DOHH2 (cell line): Measurements from ENCODE around the gene TEX19.

Source experiments
- H3F3A ChIP-seq: fragments of 200-600 bp; sonication (generic), shearing (Covaris generic); 2 replicates; pipeline ENCODE4 v1.6.0; 2016; ENCODE audit warnings: antibody characterized with exemption, mild to moderate bottlenecking; ENCODE audit not compliant: control insufficient read depth, insufficient read depth
- H3K27ac ChIP-seq: fragments of 200-600 bp; sonication (generic); 2 replicates; pipeline ENCODE4 v1.5.1; 2014; ENCODE audit warnings: low read depth, mild to moderate bottlenecking, low read length, moderate library complexity
- H3K27me3 ChIP-seq: fragments of 200-600 bp; sonication (generic); 2 replicates; pipeline ENCODE4 v1.6.1; 2014; ENCODE audit warnings: mild to moderate bottlenecking, low read length, mixed read lengths; ENCODE audit not compliant: control insufficient read depth
- H3K36me3 ChIP-seq: fragments of 200-600 bp; sonication (generic); 2 replicates; pipeline ENCODE4 v1.6.1; 2014; ENCODE audit warnings: mild to moderate bottlenecking, low read length, moderate library complexity, mixed read lengths; ENCODE audit not compliant: control insufficient read depth
- H3K4me1 ChIP-seq: fragments of 200-600 bp; sonication (generic); 2 replicates; pipeline ENCODE4 v1.6.1; 2014; ENCODE audit warnings: mild to moderate bottlenecking, low read length, mixed read lengths; ENCODE audit not compliant: control insufficient read depth
- H3K4me2 ChIP-seq: fragments of 200-600 bp; sonication (generic); 2 replicates; pipeline ENCODE4 v1.6.0; 2014; ENCODE audit warnings: mild to moderate bottlenecking, low read length, moderate library complexity
- H3K4me3 ChIP-seq: fragments of 200-600 bp; sonication (generic); 2 replicates; pipeline ENCODE4 v1.5.1; 2014; ENCODE audit warnings: mild to moderate bottlenecking, low read length, mixed read lengths
- H3K79me2 ChIP-seq: fragments of 200-600 bp; sonication (generic); 2 replicates; pipeline ENCODE4 v1.6.1; 2014; ENCODE audit warnings: mild to moderate bottlenecking, low read length, mixed read lengths; ENCODE audit not compliant: control insufficient read depth
- H3K9me2 ChIP-seq: fragments of 200-600 bp; sonication (generic); replicated peaks from 2 replicates; pipeline ENCODE4 v1.6.1; 2014; ENCODE audit warnings: mild to moderate bottlenecking, low read length, mixed read lengths; ENCODE audit not compliant: control insufficient read depth
- H3K9me3 ChIP-seq: fragments of 200-600 bp; sonication (generic); 2 replicates; pipeline ENCODE4 v1.6.1; 2014; ENCODE audit warnings: antibody characterized with exemption, low read length, mixed read lengths; ENCODE audit not compliant: control insufficient read depth, insufficient read depth
- H4K20me1 ChIP-seq: fragments of 200-600 bp; sonication (generic); 2 replicates; pipeline ENCODE4 v1.6.0; 2014; ENCODE audit warnings: low read depth, mild to moderate bottlenecking, antibody characterized with exemption, low read length, moderate library complexity; ENCODE audit not compliant: control insufficient read depth, insufficient read depth
- CTCF ChIP-seq: fragments of 200-600 bp; sonication (generic); IDR thresholded peaks from one replicate; pipeline ENCODE4 v1.5.1; 2014; ENCODE audit warnings: antibody characterized with exemption, mild to moderate bottlenecking, low read depth, low read length; ENCODE audit not compliant: poor library complexity, severe bottlenecking
- EZH2phosphoT487 ChIP-seq: fragments of 200-600 bp; sonication (generic); IDR thresholded peaks from 2 replicates; pipeline ENCODE4 v1.6.1; 2017; ENCODE audit warnings: borderline replicate concordance, mild to moderate bottlenecking, antibody characterized with exemption, low read length, moderate library complexity, mixed read lengths

The TEX19 gene

GRCh38 chr17:82321947-82322466 is 37.0 kb upstream of the TEX19 start:
- no peaks in the 10 kb centered on the region for H3K36me3 ChIP-seq

GRCh38 chr17:82322526-82323453 is 36.3 kb upstream of the TEX19 start:
- no peak overlapping the region for H3K27ac ChIP-seq
- H3K4me3 ChIP-seq = no peak overlapping the region
- no peaks in the 10 kb centered on the region for H3K9me2 ChIP-seq
- no peaks in the 10 kb centered on the region for H3K79me2 ChIP-seq
- no peaks in the 10 kb centered on the region for H3K36me3 ChIP-seq
- H3F3A ChIP-seq = peaks cover 8% of the 10 kb centered on the region
- no peak overlapping the region for H3K4me2 ChIP-seq
- no peaks in the 10 kb centered on the region for H3K4me1 ChIP-seq
- H3K9me3 ChIP-seq = peaks cover 24% of the 10 kb centered on the region
- TF ChIP-seq CTCF (no peak), EZH2phosphoT487 (no peak)
- H4K20me1 ChIP-seq = no peaks in the 10 kb centered on the region
- peaks cover 6% of the 10 kb centered on the region for H3K27me3 ChIP-seq

More at GRCh38 chr17:82321947-82322466, 37.0 kb upstream of the TEX19 start:
- H3K27me3 ChIP-seq = peaks cover 6% of the 10 kb centered on the region
- peaks cover 8% of the 10 kb centered on the region for H3F3A ChIP-seq
- H3K4me3 ChIP-seq = no peak overlapping the region
- H3K4me2 ChIP-seq = no peak overlapping the region
- H4K20me1 ChIP-seq = no peaks in the 10 kb centered on the region
- no peak overlapping the region for H3K27ac ChIP-seq
- H3K79me2 ChIP-seq = no peaks in the 10 kb centered on the region
- TF ChIP-seq EZH2phosphoT487 (no peak), CTCF (no peak)
- no peaks in the 10 kb centered on the region for H3K4me1 ChIP-seq
- no peaks in the 10 kb centered on the region for H3K9me2 ChIP-seq
- H3K9me3 ChIP-seq = peaks cover 27% of the 10 kb centered on the region

GRCh38 chr17:82323514-82324234 is 35.4 kb upstream of the TEX19 start:
- Histone ChIP-seq H3K27me3 (peaks cover 8% of the 10 kb centered on the region), H3K9me2 (no peaks in the 10 kb centered on the region), H3K4me1 (no peaks in the 10 kb centered on the region), H3K27ac (no peak overlapping the region), H3K79me2 (no peaks in the 10 kb centered on the region), H3K4me2 (no peak overlapping the region), H4K20me1 (no peaks in the 10 kb centered on the region), H3F3A (peaks cover 4% of the 10 kb centered on the region), H3K9me3 (peaks cover 15% of the 10 kb centered on the region), H3K36me3 (no peaks in the 10 kb centered on the region), H3K4me3 (no peak overlapping the region)
- TF ChIP-seq EZH2phosphoT487 = no peak
